ENCODE results near the gene NUAK1.

NUAK1 gene

GRCh38 chr12:106037524-106038298 is 101.0 kb downstream of the NUAK1 start:
- no peak for DNase-seq (ENCODE audit: low spot score)
- TF ChIP-seq, protein P1, sequence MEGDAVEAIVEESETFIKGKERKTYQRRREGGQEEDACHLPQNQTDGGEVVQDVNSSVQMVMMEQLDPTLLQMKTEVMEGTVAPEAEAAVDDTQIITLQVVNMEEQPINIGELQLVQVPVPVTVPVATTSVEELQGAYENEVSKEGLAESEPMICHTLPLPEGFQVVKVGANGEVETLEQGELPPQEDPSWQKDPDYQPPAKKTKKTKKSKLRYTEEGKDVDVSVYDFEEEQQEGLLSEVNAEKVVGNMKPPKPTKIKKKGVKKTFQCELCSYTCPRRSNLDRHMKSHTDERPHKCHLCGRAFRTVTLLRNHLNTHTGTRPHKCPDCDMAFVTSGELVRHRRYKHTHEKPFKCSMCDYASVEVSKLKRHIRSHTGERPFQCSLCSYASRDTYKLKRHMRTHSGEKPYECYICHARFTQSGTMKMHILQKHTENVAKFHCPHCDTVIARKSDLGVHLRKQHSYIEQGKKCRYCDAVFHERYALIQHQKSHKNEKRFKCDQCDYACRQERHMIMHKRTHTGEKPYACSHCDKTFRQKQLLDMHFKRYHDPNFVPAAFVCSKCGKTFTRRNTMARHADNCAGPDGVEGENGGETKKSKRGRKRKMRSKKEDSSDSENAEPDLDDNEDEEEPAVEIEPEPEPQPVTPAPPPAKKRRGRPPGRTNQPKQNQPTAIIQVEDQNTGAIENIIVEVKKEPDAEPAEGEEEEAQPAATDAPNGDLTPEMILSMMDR (IDR thresholded peaks at IDR 0.05; ENCODE audit: extremely low read depth, missing control alignments) = no peak

DNA sequence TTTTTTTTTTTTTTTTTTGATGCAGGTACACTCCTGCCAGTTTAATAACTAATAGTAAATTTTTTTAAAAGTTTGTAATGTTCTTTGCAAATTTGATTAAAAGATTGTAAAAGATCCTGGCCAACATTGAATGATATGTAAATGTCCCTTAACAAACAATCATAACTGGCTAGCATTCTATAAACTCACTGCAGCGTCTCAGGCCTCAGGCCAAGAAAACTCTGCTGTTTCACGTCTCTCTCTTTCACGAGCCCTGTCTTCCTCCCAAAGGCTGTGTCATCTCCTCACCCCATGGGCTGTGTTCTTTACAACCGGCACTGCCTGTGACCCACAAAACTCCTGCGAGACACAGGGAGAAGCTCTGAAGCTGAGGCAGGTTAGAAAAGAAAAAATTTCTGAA is 103.3 kb downstream of the NUAK1 start:
- DNase-seq (ENCODE audit: low spot score) = no peak
- TF ChIP-seq, protein P1 (IDR thresholded peaks at IDR 0.05; ENCODE audit: extremely low read depth, missing control alignments) = no peak

GRCh38 chr12:106034316-106034715 is 104.4 kb downstream of the NUAK1 start:
- DNase-seq (ENCODE audit: low spot score) = no peak
- TF ChIP-seq, protein P1 (IDR thresholded peaks at IDR 0.05; ENCODE audit: extremely low read depth, missing control alignments) = no peak

- DNase-seq (ENCODE audit: low spot score) = no peak
- TF ChIP-seq, protein P1 (IDR thresholded peaks at IDR 0.05; ENCODE audit: extremely low read depth, missing control alignments) = no peak
Measured at GRCh38 chr12:106033161-106033675, 105.5 kb downstream of the NUAK1 start.

DNA sequence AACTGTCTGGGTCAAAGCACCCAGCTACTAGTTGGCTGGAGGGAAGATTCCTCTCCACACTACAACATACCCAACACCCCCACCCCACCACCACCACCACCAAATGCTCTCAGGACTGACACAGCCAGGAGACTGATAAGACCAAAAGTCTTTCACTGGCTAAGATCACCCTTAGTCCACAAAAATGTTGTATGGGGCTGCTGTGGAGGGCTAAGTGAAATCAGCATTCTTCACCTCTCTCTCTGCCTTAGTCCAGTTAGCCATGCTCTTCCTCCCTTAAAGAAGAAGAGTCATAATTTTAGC is 106.2 kb downstream of the NUAK1 start:
- TF ChIP-seq, protein P1 (IDR thresholded peaks at IDR 0.05; ENCODE audit: extremely low read depth, missing control alignments) = no peak
- no peak for DNase-seq (ENCODE audit: low spot score)

- TF ChIP-seq, protein P1 (IDR thresholded peaks at IDR 0.05; ENCODE audit: extremely low read depth, missing control alignments) = no peak
- DNase-seq (ENCODE audit: low spot score) = no peak
Measured at GRCh38 chr12:106031761-106032622, 106.8 kb downstream of the NUAK1 start.
